Fibroblast of pulmonary artery (primary cell): ENCODE results near the gene UBE2E2.
"Not testable (repeated sequence)": the region's sequence is repeated elsewhere in the genome, so short reads cannot be mapped to it uniquely, and the experiment has no call there.

Source experiments
- DNase-seq: peaks from one replicate; pipeline ENCODE4 v3.0.0-alpha.2; 2010; ENCODE audit warnings: low read depth
- H3K4me3 ChIP-seq: replicated peaks from 2 replicates; pipeline ENCODE4 v1.5.1; 2011; ENCODE audit warnings: low read depth, mild to moderate bottlenecking, control low read depth, low read length, moderate library complexity
- TF ChIP-seq, protein P1 (sequence below): IDR thresholded peaks from 2 replicates; pipeline ENCODE4 v1.5.1; 2011; ENCODE audit warnings: mild to moderate bottlenecking, control low read depth, low read length, inconsistent platforms; ENCODE audit errors: missing control alignments

UBE2E2 gene

DNA sequence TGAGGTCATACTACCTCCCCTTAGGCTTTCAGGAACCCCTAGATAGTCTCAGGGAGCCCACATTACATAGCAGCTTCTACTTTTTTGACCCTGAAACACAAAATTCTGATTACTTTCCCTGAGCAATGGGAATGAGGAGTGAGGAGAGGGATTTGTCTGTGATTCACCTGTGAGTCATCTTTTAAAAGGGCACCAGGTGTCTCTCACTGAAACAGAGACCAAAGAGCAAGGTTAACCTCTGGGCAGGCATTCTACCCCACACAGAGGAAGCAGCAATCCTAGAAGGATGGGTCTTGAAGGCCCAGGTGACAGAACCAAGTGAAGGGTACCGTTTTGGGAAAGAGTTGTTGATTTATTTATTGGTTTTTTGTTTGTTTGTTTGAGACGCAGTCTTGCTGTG, 31.1 kb upstream of the UBE2E2 start:
- DNase-seq, result no peak
- H3K4me3 ChIP-seq, result no peak overlapping the region
- TF ChIP-seq, protein P1, sequence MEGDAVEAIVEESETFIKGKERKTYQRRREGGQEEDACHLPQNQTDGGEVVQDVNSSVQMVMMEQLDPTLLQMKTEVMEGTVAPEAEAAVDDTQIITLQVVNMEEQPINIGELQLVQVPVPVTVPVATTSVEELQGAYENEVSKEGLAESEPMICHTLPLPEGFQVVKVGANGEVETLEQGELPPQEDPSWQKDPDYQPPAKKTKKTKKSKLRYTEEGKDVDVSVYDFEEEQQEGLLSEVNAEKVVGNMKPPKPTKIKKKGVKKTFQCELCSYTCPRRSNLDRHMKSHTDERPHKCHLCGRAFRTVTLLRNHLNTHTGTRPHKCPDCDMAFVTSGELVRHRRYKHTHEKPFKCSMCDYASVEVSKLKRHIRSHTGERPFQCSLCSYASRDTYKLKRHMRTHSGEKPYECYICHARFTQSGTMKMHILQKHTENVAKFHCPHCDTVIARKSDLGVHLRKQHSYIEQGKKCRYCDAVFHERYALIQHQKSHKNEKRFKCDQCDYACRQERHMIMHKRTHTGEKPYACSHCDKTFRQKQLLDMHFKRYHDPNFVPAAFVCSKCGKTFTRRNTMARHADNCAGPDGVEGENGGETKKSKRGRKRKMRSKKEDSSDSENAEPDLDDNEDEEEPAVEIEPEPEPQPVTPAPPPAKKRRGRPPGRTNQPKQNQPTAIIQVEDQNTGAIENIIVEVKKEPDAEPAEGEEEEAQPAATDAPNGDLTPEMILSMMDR, result no peak

DNA sequence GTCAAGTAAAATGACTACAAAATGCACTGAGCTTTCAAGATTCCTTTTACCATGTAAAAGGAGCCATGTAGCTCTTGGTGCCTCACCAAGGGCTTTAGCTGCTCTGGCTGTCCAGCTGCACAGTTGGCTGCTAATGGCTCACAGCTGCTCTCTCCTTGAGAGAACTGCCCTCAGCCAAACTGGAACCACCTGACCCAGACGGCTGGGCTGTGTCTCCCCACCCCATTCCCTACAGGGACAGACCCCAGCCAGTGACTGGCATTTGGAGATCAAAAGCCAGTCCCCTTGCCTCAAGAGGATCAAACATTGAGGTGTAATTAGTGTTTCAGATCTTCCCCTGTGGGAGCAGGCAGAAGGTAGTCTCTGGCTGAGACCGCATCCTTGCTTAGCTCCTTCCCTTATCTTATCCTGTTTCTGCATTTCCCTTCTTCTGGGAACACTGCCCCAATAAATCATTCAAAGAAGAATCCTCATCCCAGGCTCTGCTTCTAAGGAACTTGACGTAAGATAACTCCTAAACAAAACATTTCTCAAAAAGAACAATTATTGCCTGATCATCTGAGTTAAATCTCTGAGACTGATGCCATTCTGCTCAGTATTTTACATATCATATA, 28.6 kb upstream of the UBE2E2 start:
- TF ChIP-seq, protein P1, result no peak
- peak; percentile 66 for DNase-seq
- H3K4me3 ChIP-seq, result no peak overlapping the region

DNA sequence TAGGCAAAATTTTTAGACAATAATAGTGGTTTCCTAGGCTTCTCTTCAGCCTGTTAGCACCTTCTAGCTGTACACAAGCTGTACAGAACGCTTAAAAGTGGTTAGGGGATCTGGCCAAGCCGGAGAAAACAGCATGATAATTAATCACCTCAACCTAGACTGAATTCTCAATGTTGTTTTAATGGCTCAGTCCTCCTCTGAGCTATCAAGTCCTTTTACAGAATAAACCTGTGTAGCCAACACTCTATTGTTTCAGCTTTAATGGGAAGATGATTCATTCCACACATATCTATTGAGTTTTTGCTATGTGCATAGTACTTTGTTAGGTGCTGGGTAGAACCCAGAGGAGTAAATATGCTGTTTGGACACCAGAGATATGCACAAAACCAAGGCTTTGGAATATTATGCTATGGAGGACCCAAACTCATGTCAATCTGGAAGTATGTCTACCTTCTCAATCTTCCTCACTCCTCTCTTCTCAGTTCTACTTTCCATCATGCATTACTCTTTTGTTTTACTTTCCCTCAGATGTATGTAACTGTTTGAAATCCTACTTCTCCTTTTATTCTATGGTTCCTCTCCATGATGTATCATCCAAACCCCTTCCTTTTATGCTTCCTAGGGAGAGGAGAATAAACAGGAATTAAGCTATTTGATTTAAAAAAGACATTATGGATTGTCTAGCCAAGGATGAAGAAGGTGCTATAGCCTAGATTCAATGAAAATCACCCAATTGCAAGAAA, 27.6 kb upstream of the UBE2E2 start:
- TF ChIP-seq, protein P1, result no peak
- H3K4me3 ChIP-seq, result no peak overlapping the region

GRCh38 chr3:23176839-23177238, 26.3 kb upstream of the UBE2E2 start:
- not testable (repeated sequence) for H3K4me3 ChIP-seq, DNase-seq

More for the DNA sequence above, 27.6 kb upstream of the UBE2E2 start:
- DNase-seq, result peak; percentile 49

GRCh38 chr3:23182996-23183513, 20.1 kb upstream of the UBE2E2 start:
- TF ChIP-seq, protein P1, result no peak
- no peak for DNase-seq
- no peak overlapping the region for H3K4me3 ChIP-seq

DNA sequence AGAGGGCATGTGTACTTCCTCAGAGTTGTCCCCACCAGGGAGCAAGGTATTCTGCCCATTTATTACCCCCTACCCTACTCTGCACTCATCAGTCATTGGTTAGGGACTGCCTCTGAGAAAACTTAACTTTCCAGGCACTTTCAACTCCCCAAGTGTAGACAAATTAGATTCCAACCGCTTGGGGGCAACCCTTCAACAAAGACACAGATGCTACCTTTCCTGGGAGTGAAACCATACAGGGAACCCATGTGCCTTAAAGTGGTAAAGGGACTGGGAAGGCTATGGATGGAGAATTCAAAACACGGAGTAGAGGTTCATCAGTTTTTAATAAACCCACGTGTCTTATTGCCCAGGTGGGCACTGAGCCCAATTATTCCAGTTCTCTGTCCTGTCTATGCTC, 19.4 kb upstream of the UBE2E2 start:
- DNase-seq, result peak; percentile 75

GRCh38 chr3:23185861-23186260, 17.3 kb upstream of the UBE2E2 start:
- TF ChIP-seq, protein P1, result no peak
- DNase-seq, result no peak

More for the DNA sequence above, 19.4 kb upstream of the UBE2E2 start:
- TF ChIP-seq, protein P1, result peak; percentile 73
- H3K4me3 ChIP-seq, result no peak overlapping the region

More at GRCh38 chr3:23185861-23186260, 17.3 kb upstream of the UBE2E2 start:
- H3K4me3 ChIP-seq, result no peak overlapping the region
